HG03135 (cell line): ENCODE results near the gene ITK.

Experiments
- ATAC-seq: cut with Tn5 transposase; IDR thresholded peaks from one replicate; pipeline ENCODE4 v1.9.1; 2021; ENCODE audit warnings: mild to moderate bottlenecking, moderate library complexity; ENCODE audit not compliant: unreplicated experiment

The ITK gene

DNA sequence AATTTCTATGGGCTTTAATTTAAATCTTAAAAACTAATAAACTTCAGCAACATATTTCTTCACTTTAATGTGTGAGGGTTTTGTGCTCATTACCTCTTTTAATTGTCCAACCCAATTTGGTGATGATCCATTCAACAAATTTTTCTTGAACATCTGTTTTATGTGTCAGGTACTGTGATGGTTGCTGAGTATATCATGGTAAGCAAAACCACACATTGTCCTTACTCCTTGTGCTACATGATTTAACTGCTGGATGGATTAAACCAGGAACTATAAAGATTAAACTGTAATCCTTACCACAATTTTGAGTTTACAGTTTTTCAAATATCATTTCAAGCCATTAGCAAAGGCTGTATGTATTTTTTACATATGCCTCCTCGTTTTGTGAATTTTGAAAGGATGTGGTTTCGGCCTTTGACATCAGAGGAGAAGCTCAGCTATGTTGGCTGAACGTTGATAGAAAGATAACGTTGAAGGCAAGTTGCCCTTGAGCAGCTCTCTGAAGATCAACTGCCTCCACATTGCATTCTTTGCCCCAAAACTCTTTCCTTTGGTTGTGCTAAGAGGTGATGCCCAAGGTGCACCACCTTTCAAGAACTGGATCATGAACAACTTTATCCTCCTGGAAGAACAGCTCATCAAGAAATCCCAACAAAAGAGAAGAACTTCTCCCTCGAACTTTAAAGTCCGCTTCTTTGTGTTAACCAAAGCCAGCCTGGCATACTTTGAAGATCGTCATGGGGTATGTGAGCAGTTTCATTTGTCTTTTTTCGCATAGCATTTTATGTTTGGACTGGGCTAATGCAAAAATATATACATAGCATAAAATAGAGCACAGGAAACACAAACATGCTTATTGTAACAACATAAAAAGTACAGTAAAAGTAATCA, at the start of gene ITK:
TSS of gene ITK (plus strand) at position 467 of the 891 bp plus-strand sequence. CDS start at position 605, 138 bp downstream.
- no peak for ATAC-seq

DNA sequence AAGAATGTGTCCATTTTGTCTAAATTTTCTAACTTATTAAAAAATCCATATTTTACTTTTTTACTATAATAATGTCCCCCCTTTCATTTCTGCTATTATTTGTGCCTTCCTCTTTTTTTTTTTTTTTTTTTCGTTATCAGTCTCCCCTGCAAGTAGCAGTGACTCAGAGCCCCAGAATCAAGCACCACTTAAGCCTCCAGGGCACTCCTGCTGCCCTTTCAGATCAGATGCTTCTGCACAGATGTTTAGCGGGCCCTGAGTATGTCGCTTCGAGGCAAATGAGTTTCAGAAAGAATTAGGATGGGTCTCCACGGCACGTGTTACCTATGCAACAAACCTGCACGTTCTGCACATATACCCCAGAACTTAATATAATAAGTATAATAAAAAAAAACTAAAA, 49.7 kb upstream of the ITK start:
- ATAC-seq: no peak

DNA sequence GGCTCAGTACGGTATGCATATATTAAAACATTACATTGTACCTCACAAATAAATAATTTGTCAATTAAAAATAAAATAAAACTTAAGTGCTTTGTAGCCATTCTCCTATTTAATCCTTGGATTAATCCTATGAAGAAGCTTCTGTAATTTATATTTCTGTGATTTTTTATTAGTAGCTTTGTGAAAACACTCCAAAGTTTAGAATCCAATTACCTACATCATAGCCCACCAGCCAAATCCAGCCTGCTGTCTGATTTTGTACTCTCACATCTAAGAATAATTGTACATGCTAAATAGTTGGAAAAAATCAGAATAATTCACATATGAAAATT, 48.4 kb upstream of the ITK start:
- ATAC-seq: no peak

DNA sequence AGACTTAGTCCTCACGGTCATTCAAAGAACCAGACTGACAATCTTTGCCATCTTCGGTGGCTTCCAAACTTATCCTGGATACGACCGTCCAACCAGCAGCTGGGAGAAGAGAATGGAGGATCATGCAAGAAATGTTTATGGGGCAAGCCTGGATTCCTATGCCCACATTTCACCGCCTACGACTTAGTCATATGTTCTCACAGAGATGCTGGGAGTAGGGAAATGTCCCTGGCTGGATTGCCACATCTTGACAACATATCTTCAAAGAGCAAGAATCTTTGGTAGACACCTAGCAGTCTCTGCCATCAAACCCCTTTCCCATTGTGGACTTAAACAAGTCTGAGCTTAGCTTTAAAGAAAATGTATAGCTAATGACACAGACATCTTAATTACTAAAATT, 42.9 kb upstream of the ITK start:
- ATAC-seq: no peak

DNA sequence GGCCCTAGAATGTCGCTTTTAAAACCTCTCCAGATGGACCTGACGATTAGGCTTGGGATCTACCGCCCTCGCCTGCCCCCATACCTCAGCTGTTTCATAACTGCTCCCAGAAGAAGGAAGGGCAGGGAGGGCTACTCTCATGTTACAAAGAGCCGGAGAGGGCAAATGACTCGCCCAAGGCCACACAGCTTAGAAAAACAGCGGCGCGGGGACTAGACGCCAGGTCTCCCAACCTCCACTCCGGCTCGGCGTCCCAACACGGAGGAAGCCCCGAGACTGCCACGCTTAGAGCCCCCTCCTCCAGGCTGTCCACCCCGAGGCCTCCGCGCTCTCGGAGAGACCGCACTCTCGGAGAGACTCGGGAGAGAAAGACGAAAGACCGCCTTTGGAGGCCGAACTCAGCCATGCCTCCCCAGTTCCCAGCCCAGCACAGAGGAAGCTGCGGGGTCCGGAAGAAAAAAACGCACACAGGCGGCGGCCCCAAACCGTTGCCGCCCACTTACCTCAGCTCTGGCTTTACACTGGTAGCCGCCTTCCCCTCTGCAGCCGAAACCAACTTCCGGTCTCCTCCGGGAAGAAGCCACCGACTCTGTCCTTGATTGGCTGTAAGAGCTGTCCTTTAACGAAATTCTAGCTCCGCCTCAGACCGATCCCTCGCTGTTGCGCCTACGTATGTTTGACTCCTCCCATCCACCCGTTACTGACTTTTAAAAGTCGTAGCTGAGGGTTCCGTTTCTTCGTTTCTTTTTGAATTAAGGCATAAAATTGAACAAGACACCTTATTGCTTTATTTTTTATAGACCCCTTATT, 38.1 kb upstream of the ITK start, which contains the start of gene MED7:
TSS of gene MED7 (minus strand) at position 549 of the 810 bp plus-strand sequence. CDS start 3,434 bp downstream, outside the sequence.
- peak; percentile 100 for ATAC-seq

DNA sequence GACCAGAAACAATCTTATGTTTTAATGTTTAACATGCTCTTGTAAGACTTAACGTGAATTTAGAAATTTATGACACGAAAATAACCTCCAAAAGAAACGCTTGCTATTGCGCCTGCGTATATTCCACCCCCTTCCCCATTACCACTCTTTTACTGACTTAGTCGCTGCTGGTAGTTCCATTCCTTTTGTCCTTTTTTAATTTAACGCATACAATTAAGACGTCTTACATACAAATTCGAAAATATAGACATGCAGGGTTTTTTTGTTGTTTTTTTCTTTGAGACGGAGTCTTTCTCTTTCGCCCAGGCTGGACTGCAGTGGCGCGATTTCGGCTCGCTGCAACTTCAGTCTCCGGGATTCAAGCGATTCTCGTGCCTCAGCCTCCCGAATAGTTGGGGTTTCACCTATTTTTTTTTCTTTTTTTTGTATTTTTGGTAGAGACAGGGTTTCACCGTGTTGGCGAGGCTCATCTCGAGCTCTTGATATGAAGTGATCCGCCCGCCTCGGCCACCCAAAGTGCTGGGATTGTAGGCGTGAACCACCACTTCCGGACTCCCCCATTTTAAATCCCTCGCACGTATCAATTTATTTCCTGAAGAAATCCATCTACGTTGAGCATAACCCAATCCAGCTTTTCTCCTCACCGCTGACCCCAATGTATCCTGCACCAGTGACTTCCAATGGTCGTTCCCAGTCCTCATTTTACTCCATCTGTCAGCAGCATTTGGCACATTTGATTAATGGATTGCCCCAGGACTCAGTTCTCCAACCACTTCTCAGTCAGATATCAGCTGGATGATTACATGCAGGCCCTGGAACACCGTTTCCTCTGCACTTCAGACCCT, 37.3 kb upstream of the ITK start:
- peak; percentile 36 for ATAC-seq

DNA sequence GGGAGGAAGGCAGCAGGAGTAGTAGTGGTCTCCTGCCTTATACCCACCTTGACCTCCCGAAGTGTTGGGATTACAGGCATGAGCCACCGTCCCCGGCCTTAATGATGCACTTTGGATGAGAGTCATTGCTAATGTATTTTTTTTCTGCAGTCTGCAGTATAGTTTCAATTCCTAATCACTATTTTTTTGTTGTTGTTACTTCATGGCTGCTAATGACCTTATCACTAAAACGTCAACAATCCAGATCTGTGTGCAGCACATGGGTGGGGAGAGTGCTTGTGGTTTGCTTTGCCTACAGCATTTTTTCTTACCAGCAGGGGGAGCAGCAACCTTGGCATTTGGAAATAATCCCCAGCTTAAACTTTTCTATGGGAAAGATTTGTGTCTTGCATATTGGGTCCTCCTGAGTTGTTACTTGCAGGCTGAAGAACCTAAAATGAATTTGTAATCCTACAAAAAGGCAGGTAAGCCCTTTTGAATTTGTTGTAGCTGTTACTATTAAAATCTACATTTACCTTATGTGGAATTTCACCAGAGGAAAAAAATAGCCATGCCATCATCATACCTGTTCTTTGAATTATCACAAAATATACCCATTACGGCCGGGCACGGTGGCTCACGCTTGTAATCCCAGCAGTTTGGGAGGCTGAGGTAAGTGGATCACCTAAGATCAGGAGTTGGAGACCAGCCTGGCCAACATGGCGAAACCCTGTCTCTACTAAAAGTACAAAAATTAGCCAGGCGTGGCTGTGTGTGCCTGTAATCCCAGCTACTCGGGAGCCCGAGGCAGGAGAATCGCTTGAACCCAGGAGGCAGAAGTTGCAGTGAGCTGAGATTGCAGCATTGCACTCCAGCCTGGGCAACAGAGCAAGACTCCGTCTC, 31.7 kb upstream of the ITK start:
- ATAC-seq: no peak

DNA sequence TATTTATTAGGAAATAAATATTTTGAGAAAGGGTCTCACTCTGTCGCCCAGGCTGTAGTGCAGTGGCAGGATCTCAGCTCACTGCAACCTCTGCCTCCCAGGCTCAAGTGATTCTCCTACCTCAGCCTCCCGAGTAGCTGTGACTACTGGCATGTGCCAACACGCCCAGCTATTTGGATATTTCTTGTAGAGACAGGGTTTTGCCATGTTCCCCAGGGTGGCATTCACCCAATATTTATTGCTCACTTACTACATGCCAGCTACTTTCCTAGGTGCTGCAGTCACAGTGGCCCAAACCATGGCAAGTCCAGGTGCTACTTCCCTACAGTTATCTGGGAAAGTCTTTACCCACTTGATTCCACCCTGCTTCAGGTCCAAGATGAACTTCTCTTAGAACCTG, 29.6 kb upstream of the ITK start:
- no peak for ATAC-seq

DNA sequence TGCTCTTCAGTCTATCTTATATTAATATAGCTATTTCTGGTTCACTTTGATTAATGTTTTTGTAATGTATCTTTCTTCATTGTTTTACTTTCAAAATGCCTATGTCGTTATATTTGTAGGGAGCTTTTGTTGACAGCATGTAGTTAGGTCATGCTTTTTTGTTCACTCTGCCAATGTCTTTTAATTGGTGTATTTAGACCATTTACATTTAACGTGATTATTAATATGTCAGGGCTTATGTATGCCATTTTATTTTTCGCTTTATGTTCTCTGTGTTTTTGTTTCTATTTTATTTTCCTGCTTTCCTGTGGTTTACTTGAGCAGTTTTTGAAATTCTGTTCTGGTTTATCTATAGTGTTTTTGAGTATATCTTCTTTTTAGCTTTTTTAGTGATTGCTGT, 25.3 kb upstream of the ITK start:
- no peak for ATAC-seq

DNA sequence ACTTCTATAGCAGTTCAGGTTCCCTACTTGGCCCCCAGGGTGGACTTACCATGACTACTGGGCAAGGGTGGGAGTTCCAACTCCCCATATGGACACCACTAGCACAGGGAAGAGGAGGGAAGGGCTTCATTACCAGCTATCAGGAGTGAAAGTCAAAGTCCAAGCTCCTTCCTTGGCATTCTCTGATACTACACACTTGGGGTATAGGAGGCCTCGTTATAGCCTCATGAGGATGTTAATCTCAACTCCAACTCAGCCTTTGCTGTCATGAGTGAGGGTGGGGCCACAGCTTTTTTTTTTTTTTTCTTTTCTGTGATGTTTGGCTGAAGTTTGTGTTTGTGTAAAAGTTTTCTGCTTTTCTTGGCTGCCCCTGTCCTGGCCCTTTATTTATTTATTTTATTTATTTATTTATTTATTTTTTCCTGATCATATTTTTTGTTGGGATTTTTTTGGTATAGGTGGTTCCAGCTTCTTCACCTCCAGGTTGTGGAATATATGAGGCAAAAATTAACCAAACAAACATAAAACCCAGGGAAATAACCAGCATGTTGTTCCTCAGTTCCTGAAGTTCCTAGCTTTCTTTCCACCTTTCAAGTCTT, 23.2 kb upstream of the ITK start:
- no peak for ATAC-seq

DNA sequence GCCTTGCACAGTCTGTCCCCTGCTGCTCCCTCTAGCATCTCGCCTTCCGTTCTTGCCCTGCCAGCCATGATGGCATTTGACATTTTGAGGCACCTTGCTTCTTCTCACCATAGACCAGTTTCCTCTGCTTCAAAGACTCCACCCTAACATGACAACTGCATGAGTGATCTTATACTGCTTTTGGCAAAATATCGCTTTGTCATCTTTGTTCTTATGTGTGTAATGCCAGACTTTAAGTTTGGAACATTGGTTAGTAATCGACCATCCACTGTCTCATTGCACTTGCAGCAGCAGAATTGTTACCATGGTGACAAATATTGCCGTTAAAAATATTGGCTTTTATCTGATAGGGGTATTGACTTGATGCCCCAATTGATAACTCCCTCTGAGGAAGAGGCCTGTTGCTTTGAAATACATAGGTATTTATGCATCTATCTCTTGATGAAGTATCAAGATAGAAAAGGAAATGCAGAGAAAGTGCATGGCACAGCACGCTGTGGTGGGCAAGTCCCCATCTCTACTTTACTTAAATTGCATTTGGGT, 21.4 kb upstream of the ITK start:
- ATAC-seq: no peak

DNA sequence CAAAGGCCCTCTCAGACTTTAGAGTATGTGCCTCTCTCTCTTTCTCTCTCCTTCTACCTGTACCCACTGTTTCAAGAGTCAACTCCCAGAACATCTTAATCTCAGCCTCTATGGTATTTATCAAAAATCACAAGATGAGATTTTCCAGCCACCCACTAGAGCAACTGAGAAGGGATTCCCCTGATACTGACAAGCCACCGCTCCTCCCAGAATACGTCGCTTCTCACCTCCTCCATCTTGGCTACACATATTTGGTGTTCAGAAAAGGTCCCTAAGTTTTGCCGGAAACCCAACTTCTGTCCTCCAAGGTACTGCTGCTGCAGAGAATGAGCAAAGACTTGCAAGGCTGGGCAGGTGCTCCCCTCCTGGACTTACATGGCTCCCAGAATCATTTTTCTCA, 20.6 kb upstream of the ITK start:
- ATAC-seq: no peak

DNA sequence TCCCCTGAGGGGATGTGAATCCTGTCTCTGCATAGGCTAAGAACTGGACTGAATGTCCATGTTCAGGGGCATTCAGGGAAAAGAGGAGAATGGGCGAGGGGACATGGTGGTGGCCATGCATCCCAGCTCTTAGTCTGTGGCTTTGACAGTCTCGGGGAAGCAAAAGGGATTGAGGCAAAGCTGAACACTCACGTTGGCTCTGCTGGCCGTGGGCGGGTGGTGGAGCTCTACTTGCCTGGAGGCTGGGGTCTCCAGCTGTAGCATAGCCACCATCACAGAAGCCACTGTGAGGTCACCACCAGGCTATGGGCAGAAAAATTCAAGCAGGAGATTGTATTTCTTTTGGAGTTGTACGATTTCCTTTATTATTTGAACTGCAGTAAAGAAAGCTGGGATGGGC, 18.6 kb upstream of the ITK start:
- ATAC-seq: no peak

DNA sequence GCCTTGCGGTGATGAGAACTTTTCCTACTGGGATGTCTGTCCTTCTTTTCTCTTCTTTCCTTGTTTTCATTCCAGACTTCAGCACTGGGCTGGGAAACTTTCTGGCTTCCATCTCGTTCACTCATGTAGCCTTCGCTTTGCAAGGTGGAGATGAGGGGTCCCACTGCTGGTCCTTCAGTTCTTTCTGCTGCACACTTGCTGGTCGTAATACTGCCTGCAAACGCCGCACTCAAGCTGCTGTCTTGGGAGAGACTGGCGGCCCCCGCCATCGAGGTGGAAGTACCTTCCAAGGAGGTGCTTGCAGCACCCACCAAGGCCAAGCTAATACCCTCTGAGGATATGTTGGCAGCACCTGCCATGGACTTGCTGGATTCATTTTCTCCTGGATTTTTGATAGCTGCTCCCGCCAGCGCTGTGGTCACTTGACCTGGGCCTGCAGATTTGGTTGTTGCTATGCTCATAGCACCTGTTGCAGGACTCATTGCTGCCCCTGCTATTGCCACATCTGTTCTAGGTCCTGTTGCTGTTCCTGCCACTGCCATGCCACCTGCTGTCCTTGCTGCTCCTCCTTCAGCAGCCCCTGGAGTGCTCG, 17.6 kb upstream of the ITK start:
- no peak for ATAC-seq

DNA sequence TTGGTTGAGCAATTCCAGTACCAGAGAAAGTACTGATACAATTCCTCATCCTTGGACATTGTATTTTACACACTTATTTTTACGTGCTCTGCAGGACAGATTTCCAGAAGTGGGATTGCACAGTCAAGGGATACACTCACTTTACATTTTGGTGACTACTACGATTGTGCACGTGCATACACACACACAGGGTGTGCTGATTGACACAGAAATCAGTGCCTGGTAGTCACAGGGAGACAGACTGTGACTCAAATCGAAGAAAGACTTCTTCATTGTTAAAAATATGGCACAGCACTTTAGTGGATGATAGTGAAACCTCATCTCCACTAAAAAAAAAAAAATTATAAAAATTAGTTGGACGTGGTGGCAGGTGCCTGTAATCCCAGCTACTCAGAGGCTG, 16.1 kb upstream of the ITK start:
- no peak for ATAC-seq

DNA sequence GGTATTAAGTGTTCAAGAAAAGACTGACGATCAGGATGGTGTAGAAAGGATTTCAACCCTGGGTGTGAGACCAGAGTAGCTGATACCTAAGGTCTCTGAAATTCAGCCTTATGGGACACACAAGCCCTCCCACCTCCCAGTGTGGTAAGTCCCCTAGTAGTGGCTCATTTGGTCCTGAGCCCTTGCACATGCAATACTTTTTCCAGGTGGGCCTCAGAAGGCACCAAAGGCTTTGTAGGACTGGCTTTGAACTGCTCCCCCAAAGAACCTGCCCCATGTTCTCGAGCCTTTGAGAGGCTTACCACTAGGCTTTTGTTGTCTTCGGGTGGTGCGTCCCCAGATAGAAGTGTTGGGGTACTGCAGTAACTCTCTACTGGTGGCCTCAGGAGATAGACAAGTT, 15.4 kb upstream of the ITK start:
- ATAC-seq: no peak

DNA sequence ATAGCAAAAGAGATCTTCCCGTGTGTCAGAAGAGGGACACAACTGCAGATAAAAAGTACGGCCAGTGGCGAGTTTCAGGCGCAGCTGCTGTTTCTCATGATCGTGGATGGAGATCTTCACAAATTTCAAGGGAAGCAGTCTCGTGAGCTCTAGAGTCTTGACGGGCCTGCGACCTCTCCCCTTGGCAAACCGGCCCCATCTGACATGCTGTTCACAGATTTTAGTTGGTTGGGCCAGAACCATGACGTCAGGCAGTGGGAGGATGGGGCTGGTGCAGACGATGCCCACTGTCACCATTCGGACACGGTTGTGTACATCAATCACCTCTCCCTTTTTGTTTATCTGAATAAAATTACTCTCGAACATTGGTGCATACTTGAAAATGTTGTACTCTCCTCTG, 15.0 kb upstream of the ITK start:
- ATAC-seq: no peak

DNA sequence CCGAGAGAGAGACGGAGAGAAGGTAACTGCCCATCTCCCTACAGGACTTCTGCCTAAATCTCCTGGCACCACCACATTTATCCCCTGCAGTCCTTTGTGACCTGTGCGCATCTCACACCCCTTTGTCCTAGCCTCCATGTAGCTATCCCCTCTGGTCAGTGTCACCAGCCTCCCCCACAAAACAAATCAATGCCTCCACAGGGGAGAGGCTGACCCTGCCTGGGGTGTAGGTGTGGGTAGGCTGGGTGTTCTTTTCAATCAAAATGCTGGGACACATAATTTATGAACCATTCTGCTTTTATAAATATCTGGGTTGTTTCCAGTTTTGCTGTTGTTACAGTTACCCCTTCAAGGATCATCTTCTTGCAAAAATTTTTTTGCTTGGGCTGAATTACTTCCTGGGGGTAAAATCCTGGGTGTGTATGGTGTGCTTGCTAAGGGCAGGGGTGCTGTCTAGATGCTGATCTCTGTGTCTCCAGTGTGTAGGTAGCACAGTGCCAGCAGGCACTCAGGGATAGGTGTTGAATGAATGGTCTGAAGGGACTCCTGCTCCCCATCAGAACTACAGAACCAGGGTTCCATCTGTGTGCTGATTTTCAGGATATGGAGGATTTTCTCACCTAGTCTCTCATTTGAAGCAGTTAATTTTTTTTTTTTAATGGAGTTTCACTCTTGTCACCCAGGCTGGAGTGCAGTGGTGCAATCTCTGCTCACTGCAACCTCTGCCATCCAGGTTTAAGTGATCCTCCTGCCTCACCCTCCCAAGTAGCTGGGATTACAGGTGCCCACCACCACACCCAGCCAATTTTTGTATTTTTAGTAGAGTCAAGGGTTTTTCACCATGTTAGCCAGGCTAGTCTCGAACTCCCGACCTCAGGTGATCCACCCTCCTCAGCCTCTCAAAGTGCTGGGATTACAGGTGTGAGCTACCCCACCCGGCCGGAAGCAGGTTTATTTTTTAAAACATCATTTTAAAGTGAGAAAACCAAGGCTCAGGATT, 14.1 kb upstream of the ITK start, which contains the start of gene GARIN3:
TSS of gene GARIN3 (minus strand) at position 51 of the 1,000 bp plus-strand sequence. CDS start 96 bp downstream, outside the sequence.
- no peak for ATAC-seq
